GM12892 (cell line): Measurements from ENCODE around the gene SUMF2.
A peak's percentile ranks its signal among the peaks of the same experiment; 100 is the strongest.
"Not testable (repeated sequence)": the region's sequence is repeated elsewhere in the genome, so short reads cannot be mapped to it uniquely, and the experiment has no call there.

Source experiments
- DNase-seq: peaks from one replicate; pipeline ENCODE4 v3.0.0; 2011; ENCODE audit not compliant: insufficient read length
- FAIRE-seq: peaks from 2 replicates; lab custom pipeline; 2011; peaks lifted over from hg19 to GRCh38; lab: Jason Lieb, UNC
- POLR2A ChIP-seq: IDR thresholded peaks from 2 replicates; pipeline ENCODE4 v1.6.1; 2011; ENCODE audit warnings: low read depth, low read length, control low read depth
- POLR2AphosphoS5 ChIP-seq: IDR thresholded peaks from 2 replicates; pipeline ENCODE4 v1.6.1; 2011; ENCODE audit warnings: low read depth, low read length, control low read depth
- TAF1 ChIP-seq: IDR thresholded peaks from 2 replicates; pipeline ENCODE4 v1.6.1; 2011; ENCODE audit warnings: low read depth, mild to moderate bottlenecking, control low read depth, low read length, borderline replicate concordance

The SUMF2 gene

GRCh38 chr7:56046721-56047445, 17.2 kb upstream of the SUMF2 start:
- FAIRE-seq, result no peak
- no peak for TF ChIP-seq POLR2AphosphoS5
- no peak for TF ChIP-seq TAF1
- no peak for TF ChIP-seq POLR2A
- no peak for DNase-seq

DNA sequence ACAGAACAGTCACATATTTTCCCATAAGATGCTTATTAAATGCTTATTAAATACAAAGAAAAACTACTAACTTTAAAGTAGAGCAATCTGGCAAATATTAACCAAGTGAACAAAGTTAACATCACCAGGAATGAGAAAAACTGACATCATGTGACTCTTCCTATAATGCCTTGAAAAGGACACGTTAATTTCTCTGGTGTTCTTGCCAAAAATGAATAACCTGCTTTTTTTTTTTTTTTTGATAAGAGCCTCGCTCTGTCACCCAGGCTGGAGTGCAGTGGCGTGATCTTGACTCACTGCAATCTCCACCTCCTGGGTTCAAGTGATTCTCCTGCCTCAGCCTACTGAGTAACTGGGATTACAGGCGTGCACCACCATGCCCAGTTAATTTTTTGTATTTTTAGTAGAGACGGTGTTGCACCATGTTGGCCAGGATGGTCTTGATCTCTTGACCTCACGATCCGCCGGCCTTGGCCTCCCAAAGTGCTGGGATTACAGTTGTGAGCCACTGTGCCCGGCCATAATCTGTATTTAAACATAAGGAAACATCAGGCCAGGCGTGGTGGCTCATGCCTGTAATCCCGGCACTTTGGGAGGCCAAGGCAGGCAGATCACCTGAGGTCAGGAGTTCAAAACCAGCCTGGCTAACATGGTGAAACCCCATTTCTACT, 16.5 kb upstream of the SUMF2 start:
- not testable (repeated sequence) for FAIRE-seq, DNase-seq

DNA sequence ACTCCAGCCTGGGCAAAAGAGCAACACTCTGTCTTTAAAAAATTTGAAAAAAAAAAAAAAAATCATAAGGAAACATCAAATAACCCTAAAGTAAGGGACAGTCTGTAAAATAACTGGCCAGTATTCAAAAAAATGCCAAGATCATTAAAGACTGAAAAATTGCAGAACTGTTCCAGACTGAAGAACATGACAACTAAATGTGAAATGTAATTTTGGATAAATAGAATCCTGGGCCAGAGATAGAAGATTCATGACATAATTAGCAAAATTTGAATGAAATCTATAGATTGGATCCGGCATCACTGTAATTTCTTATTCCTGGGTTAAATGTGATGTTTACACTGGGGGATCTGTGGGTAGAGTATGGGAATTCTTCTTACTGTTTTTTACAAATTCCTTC, 15.8 kb upstream of the SUMF2 start:
- DNase-seq (no peak), FAIRE-seq (no peak)
- TF ChIP-seq POLR2A (no peak), POLR2AphosphoS5 (no peak), TAF1 (no peak)

GRCh38 chr7:56048763-56049162, 15.3 kb upstream of the SUMF2 start:
- FAIRE-seq, DNase-seq: not testable (repeated sequence)

DNA sequence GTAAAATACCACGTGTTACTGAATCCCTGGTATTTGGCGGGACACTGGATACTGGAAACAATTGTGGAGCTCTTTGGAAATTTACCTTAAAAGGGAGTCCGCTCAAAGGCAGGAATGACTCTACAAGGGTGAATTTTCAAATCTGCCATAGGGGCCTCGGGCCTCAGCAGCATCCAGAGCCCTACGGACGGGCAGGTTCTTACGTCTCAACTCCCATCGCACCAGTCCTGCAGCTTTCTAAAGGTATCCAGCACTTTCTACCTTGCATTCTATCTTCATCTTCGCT, 13.1 kb upstream of the SUMF2 start:
- no peak for FAIRE-seq
- TF ChIP-seq TAF1 (no peak), POLR2AphosphoS5 (no peak), POLR2A (no peak)
- no peak for DNase-seq

DNA sequence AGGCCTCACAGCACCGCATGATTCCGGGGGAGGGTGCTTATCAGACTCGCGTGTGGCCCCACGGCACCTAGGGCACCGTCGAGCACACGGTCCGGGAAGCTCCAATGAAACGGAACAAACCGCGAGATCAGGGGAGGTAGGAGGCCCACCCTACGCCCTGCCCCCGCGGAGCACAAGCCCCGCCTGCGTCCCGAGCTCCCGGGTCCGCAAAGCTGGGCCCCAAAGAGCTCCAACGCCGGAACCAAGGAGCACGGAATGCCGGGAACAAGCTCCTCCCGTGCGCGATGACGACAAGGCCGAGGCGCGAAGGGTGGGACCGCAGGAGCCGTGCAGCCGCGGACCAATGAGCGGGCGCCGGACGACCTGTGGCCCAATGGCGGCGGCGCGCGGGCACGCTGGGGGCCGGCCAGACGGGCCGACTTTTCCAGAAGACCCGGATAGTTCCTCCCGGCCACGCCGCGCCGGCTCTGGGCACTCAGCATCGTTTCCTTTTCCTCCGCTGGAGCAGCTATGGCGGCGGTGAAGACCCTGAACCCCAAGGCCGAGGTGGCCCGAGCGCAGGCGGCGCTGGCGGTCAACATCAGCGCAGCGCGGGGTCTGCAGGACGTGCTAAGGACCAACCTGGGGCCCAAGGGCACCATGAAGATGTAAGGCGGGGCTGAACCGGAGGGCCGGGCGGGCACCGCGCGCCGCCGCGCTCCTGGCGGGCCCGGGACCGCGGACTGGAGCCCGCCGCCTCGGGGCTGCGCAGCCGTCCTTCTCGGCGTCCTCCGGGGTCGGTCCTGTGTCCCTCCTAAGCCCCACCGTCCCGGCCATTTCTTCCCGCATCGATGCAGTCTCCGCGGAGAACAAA, 12.5 kb upstream of the SUMF2 start, which contains the start of the genes CCT6A and PSPH:
Gene CCT6A (plus strand): TSS at position 427 of the 853 bp plus-strand sequence. CDS start 84 bp downstream, at position 511.
Gene PSPH (minus strand): TSS at position 106 of the 853 bp plus-strand sequence. CDS start 30,232 bp downstream, outside the sequence.
- TF ChIP-seq TAF1 (peak; percentile 61; the same call in 1 of the 2 replicates), POLR2AphosphoS5 (peak; percentile 95), POLR2A (peak; percentile 93)
- FAIRE-seq, result peak; percentile 94
- DNase-seq, result peak; percentile 89

- no peak for DNase-seq
- TF ChIP-seq POLR2AphosphoS5 (no peak), TAF1 (no peak), POLR2A (no peak)
- FAIRE-seq, result no peak
Measured at GRCh38 chr7:56053379-56053778, 10.7 kb upstream of the SUMF2 start.

- DNase-seq (no peak), FAIRE-seq (no peak)
- TF ChIP-seq POLR2AphosphoS5, result no peak
- no peak for TF ChIP-seq POLR2A
- TF ChIP-seq TAF1, result no peak
Measured at GRCh38 chr7:56053993-56054392, 10.1 kb upstream of the SUMF2 start.

DNA sequence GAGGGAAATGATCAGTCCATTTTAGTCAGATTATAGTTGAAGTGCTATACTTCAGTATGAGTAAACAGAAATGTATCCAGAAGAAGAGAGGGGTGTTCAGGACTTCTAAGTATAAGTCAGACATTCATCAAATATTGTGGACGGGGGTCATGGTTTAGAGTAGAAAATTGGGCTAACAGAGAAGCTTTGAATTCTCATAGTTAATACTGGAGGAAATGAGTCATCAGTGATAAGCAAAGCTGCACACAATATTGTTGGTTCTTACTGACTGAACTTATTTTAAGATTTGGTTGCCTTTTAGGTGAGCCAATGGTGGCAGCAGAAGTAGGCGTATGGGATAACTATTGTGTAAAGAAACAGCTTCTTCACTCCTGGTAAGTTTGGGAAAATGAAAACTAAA, 1.7 kb upstream of the SUMF2 start:
- TF ChIP-seq TAF1 (no peak), POLR2AphosphoS5 (no peak), POLR2A (no peak)
- DNase-seq, result no peak
- no peak for FAIRE-seq

DNA sequence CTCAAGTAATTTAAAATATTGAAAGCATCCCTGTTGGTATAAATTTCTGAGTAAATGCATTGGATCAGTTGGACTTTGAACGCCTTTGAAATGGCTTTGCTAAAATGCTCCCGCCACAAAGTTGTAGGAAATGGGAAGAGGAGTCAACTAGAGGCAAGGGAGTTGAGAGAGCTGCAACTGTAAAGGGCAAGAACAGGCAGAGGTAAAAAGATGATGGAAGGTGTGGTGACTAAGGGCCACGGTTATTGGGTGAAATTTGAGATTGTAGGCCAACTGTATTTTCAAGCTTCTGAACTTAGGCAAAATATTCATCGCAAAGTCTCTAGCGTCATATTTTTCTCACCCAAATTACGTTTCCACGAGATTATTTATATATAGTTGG, 595 bp upstream of the SUMF2 start:
- TF ChIP-seq TAF1 (no peak), POLR2A (no peak), POLR2AphosphoS5 (no peak)
- DNase-seq (no peak), FAIRE-seq (no peak)

DNA sequence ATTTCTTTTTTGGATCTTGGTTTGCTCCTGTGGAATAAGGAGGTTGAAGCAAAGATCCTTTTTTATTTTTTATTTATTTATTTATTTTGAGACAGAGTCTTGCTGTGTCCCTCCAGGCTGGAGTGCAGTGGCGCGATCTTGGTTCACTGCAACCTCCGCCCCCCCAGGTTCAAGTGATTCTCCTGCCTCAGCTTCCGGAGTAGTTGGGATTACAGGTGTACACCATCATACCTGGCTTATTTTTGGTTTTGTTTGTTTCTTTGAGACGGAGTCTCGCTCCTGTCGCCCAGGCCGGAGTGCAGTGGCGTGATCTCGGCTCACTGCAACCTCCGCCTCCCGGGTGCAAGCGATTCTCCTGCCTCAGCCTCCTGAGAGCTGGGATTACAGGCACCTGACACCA, 2.3 kb downstream of the SUMF2 start:
- not testable (repeated sequence) for DNase-seq, FAIRE-seq

DNA sequence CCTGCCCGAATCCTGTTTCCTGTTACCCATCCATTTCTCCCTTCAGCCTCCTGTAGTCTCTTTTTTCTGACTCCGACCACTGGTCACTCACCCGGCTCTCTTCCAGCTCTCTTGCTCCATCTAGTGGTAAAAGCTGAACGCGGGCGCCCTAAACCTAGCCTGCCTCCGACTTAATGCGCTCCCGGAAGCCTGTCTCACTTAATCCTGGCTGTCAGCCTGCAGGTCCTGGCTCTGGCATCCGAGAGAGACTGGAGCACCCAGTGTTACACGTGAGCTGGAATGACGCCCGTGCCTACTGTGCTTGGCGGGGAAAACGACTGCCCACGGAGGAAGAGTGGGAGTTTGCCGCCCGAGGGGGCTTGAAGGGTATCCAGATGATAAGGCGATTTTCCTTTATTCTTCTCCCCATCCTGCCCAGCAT, 10.3 kb downstream of the SUMF2 start:
- DNase-seq, result peak; percentile 48

More for the DNA sequence above, 10.3 kb downstream of the SUMF2 start:
- TF ChIP-seq TAF1, result no peak
- no peak for TF ChIP-seq POLR2AphosphoS5
- no peak for TF ChIP-seq POLR2A
- FAIRE-seq, result no peak
